Cardiac fibroblast (primary cell): ENCODE measurements around the gene ARHGEF28.
A peak's percentile ranks its signal among the peaks of the same experiment; 100 is the strongest.

Experiments used
- DNase-seq, 2 donors: peaks; one replicate each; pipeline versions ENCODE4 v3.0.0 to v3.0.0-alpha.2; 2010; ENCODE audit warnings: low read depth in 2 of 2
- H3K4me3 ChIP-seq, 2 donors: replicated peaks in 1 of 2; 1 replicate in 1 of 2; 2 replicates in 1 of 2; pipeline ENCODE4 v1.5.1; 2011; ENCODE audit warnings: low read depth in 2 of 2, low read length in 2 of 2, mild to moderate bottlenecking in 2 of 2, moderate library complexity in 1 of 2
- TF ChIP-seq, protein P1 (sequence below): IDR thresholded peaks from one replicate; pipeline ENCODE4 v1.5.1; 2011; ENCODE audit warnings: low read depth, mild to moderate bottlenecking, low read length, inconsistent platforms

ARHGEF28 gene

DNA sequence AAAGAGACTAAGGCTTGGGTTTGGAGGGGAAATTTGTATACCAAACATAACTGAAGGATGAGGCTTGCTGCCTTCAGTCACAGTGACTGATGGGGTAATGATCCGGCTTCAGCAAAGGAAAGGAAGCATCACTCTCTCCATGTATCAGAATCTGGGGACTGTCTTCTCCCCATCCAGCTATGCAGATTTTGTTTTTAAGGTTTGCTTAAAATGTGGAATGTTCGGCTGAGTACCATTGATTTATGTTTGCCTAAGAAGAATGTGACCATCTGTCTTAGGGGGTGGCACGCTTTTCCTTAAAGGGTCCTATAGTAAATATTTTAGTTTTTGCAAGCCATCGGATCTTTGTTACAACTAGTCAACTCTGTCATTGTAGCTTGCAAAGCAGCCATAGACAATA is 291.9 kb downstream of the ARHGEF28 start:
- TF ChIP-seq, protein P1, sequence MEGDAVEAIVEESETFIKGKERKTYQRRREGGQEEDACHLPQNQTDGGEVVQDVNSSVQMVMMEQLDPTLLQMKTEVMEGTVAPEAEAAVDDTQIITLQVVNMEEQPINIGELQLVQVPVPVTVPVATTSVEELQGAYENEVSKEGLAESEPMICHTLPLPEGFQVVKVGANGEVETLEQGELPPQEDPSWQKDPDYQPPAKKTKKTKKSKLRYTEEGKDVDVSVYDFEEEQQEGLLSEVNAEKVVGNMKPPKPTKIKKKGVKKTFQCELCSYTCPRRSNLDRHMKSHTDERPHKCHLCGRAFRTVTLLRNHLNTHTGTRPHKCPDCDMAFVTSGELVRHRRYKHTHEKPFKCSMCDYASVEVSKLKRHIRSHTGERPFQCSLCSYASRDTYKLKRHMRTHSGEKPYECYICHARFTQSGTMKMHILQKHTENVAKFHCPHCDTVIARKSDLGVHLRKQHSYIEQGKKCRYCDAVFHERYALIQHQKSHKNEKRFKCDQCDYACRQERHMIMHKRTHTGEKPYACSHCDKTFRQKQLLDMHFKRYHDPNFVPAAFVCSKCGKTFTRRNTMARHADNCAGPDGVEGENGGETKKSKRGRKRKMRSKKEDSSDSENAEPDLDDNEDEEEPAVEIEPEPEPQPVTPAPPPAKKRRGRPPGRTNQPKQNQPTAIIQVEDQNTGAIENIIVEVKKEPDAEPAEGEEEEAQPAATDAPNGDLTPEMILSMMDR, result no peak
- no peak for DNase-seq
- no peak overlapping the region for H3K4me3 ChIP-seq

DNA sequence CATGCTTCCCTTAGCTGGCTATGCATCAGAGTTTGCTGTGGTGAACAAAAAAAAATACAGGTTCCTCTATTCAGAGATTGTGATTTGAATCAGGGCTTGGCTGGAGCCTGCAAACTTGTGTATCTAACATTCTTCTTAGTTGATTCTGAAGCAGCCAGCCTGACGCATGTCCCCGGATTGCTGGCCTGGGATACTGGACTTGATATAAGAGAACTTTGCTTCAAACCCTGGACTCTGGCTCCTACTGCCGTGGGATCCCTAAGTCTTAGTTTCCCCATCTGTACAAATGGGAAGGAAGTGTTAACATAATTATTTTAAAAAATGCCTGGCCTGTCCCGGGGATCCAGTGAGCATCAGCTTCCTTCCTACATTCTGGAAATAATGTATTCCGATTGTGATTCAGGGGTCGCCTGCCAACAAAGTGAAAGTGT is 292.8 kb downstream of the ARHGEF28 start:
- TF ChIP-seq, protein P1, result no peak
- H3K4me3 ChIP-seq, result no peak overlapping the region
- DNase-seq, result peak; percentile 31 to 39

DNA sequence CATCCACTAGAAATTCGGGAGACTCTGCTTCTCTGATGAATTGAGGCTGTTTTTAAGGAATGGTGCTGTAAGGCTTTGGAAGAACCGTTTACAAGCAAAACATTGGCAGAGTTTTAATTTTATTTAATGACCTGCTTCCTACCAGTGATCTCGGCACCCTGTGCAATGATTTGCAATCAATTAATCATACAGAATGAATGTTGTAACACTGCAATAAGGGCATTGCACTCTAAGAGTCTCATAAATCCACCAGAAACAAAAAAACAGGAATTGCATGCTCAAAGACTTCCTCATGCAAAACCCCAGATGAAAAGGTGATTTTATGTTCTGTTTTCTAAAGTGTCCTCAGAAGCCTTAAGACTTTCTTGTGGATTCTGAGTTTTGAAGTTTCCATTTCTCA is 295.7 kb downstream of the ARHGEF28 start:
- DNase-seq, result no peak
- TF ChIP-seq, protein P1, result no peak
- no peak overlapping the region for H3K4me3 ChIP-seq

DNA sequence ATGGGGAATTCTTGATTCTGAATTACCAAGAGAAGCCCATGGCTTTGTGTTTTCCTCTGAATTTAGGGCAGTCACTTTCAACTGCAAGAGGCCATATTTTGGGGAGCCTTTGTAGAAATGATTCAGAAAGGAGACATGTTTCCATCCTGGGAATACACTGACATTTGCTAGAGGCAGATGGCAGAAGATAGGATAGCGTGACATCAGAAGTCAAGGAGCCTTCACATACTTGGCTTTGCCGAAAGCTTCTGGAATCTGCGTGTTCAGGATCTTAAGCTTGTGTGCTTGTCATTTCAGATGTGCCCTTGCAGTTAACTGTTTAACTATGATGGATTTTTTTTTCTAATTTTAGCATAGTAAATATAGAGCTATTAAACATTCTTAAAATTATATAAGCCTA is 296.2 kb downstream of the ARHGEF28 start:
- TF ChIP-seq, protein P1, result no peak
- H3K4me3 ChIP-seq, result no peak overlapping the region
- no peak for DNase-seq

DNA sequence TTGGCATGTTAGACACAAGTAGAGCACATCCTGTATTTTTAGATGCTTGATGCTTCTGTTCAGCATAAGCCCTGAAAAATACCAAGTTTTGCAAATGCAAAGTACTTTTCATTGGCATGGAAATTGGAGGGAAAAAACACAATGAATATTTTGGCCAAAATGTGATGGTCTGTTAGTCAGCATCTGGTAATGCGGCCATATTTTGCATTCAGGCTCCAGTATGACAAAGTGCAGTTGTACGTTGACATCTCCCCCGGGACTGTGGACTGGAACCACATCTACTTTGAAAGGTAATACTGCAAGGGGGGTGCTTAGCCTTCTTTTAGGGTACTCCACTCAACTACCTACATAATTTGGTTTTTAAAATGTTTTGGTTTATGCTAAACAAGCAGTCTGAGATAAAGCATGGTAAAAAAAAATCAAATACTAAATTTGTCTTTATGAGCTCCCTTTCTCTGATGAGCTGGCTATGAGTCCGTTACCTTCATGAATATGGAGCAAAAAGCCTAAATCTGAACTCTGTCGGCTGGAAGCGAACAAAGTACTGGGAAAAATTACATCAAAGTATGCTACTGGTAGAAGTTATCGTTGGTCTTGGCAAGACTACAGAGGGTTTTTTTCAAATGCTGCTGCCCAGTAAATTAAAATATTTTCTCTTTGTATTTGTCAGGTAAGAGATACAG is 297.0 kb downstream of the ARHGEF28 start:
- DNase-seq, result peak in 1 of 2 donors; percentile 28
- TF ChIP-seq, protein P1, result no peak
- no peak overlapping the region for H3K4me3 ChIP-seq

DNA sequence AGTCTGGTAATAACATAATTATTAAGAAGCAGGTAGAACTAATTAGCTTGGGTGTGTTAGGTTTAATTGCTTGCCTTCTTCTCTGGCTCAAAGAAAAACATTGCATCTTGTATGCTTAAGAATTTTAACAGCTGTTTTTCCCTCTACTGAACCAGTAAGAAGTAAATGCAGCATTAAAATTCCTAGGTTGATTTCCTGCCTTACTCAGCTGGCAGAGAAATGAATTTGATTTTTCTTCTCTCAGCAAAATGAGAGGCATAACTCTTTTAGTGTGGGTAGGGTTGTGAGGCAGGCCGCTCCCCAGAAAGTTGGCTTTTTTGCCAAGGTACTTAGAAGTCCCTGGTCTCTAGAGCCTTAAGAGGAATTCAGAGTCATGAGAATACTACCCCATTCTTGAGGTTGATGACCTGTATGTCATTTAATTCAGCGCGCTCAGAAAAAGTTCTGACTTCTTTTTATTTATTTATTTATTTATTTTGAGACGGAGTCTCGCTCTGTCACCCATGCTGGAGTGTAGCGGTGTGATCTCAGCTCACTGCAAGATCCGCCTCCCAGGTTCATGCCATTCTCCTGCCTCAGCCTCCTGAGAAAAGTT is 302.6 kb downstream of the ARHGEF28 start:
- DNase-seq, result no peak
- H3K4me3 ChIP-seq, result no peak overlapping the region
- TF ChIP-seq, protein P1, result no peak
